ENCODE data around the gene CDH23.
"Not testable (repeated sequence)": the region's sequence is repeated elsewhere in the genome, so short reads cannot be mapped to it uniquely, and the experiment has no call there.

Gene CDH23

DNA sequence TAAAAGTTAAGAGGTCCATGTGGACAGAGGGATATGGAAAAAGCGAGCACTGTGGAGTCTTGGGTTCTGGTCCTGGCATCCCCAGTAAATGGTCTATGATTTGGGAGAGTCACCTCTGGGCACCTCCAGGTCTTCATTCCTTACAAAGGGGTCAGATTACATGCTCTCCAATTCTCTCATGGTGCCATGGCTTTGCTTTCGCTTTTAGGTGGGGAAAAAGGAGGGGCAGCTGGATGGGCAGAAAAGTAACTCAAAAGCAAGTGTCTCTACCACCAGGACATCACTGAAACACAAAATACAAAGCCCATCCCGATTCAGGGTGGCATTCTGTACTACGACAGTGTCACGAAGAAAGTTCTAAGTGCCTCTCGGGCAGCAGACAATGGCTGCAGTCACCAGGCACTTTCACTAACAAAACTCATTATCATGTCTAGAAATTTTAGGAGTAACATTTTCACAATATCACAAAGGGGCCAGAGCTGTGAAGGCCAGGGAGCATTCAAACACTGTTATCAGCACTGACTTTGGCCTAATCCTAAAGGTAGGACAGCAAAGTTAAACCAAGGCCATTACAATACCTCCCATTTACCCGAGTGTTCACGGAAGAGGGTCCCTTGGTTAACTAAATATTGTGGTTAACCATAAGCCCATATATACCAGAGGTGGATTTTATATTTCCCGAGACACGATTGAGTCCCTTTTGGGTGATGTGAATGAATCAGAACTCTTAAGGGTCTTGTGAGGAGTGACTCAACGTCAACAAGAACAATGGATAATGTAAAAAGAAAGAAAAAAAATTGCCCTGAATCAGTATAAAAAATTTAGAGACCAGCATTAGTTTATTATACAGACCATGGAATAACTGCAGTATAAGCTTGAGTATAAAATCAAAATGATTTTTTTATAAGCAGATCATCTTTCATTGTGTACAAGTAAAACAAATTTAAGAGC lies 451.9 kb downstream of the CDH23 start:
- DNase-seq: no peak

- DNase-seq: no peak
These were observed 452.8 kb downstream of the CDH23 start for GRCh38 chr10:71849461-71849908.

DNA sequence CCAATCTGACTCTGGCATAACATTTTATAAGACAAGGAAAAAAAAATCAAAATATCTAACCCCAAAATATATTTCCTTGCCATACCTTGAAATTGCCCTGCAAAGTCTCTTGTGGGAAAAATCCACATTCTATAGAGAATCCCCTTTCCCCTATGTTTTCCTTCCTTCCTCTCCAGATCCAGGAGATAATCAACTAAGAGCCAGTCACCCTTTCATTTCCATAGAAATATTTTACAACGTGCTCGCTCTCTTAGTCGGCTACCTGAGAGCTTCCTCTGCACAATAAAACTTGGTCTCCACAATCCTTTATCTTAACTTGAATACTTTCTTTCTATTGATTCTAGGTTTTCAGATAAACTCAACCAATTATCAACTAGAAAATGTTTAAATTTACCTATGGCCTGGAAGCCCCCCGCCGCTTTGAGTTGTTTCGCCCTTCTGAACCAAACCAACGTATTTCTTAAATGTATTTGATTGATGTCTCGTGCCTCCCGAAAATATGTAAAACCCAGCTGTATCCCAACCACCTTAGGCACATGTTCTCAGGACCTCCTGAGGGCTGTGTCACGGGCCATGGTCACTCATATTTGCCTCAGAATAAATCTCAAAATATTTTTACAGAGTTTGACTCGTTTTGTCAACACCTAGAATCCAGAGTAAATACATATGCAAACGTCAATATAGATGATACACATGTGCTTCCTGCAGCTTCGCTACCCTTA lies 453.5 kb downstream of the CDH23 start:
- DNase-seq: no peak

GRCh38 chr10:71850743-71851464 lies 454.2 kb downstream of the CDH23 start, which contains the start of gene PSAP:
TSS of gene PSAP (minus strand) at chr10:71851251. CDS start at chr10:71851221, 30 bp downstream.
- DNase-seq: peak; percentile 100

DNA sequence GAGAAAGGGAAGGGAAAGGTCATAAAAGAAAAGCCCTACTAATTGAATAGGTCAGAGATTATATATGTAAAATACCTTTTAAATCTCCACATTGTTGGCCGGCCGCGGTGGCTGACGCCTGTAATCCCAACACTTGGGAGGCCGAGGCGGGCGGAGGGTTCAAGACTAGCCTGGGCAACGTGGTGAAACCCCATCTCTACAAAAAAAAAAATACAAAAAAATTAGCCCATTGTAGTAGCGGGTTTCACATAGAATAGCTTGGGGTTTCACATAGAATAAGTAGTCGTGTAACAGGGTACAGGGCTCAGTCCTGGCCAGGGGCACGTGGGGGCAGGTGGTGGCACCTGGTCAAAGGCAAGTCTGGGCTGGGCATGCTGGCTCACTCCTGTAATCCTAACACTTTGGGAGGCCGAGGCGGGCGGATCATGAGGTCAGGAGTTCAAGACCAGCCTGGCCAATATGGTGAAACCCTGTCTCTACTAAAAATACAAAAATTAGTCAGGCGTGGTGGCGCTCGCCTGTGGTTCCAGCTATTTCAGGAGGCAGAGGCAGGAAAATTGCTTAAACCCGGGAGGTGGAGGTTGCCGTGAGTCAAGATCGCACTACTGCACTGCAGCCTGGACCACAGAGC lies 454.9 kb downstream of the CDH23 start:
- DNase-seq: not testable (repeated sequence)

GRCh38 chr10:71852355-71852937 lies 455.7 kb downstream of the CDH23 start:
- no peak for DNase-seq

GRCh38 chr10:71854031-71854430 lies 457.3 kb downstream of the CDH23 start:
- DNase-seq: no peak

DNA sequence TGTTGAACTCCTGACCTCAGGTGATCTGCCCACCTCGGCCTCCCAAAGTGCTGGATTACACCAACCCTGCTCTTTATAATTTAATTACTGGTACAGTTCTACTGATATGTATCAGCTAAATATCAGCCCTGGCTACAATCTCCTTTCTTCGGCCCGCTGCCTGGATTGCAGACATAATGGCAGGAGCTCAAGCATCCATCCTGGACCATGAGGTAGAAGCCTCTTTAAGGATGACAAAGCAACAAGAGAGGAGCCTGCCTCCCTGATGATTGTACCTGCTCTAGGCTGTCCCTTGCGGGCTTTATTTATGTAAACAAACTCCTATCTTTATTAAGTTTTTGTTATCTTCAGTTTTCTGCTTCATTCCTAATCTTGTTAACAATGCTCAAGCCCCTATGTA lies 459.9 kb downstream of the CDH23 start:
- DNase-seq: no peak

- no peak for DNase-seq
These were observed 461.5 kb downstream of the CDH23 start for GRCh38 chr10:71857934-71858890.

DNA sequence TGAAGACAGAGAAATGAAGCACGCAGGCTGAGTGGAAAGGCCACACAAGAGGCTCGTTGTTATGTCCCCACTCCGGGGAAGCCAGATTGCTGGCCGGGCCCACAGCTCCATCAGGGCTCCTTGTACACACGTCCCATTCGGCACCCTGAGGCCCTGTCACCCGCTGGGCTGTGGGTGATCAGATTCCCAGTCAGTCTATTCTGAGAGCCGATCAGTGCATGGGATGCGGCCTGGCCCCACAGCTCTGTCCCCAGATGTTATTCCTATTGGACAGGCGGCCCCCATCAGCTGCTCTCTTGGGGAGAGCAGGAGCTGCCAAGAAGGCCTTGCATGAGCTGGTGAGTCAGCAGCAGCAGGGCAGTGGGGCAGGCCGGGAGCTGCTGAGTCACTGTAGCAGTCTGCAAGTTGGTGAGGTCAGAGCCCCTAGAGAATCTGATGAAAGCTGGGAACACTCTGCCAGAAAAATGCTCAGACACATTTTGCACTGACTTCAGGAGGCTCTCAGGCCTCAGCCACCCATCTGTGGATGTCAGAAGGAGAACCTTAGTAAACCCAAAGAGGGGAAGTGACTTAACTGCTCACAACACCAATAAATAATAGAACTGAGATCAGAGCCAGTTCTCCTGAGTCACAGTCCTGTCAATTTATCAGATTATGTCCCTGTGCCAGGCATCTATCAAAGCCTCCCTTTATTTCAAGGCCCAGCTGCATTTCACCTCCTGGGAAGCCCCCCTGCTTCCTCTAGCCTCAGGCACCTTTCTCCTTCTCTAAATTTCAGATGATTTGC lies 463.7 kb downstream of the CDH23 start:
- DNase-seq: no peak

GRCh38 chr10:71863203-71863602 lies 466.5 kb downstream of the CDH23 start:
- DNase-seq: no peak

DNA sequence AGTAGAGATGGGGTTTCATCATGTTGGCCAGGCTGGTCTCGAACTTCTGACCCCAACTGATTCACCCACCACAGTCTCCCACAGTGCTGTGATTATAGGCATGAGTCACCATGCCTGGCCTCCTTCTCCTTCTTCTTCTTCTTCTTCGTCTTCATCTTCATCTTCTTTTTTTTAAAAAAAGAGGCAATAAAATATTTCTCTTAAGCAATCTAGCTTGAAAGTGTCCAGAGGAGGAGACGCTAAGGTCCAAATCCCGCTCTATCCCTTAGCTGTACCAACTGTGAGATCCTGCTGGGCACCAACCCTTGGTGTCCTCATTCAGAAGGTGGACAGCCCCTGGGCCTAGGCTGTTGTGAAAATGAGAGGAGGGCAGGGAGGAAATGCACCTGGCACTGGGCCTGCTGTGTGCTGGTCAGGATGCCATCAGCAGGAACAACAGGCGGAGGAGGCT lies 468.2 kb downstream of the CDH23 start:
- no peak for DNase-seq
